SK-N-SH treated with all-trans-retinoic acid at 6 μM for 48 hours (cell line): ENCODE measurements around the gene ODAD3.

ENCODE experiments used
- ARNTL ChIP-seq: fragments of 450-650 bp; formaldehyde crosslinking; IDR thresholded peaks from 2 replicates; pipeline ENCODE4 v1.5.0; 2020; ENCODE audit warnings: low read depth, mild to moderate bottlenecking, moderate library complexity, borderline replicate concordance
- CSDC2 ChIP-seq: fragments of 250-450 bp; sonication (Bioruptor Pico); IDR thresholded peaks from 2 replicates; pipeline ENCODE4 v1.5.0; 2020; ENCODE audit warnings: mild to moderate bottlenecking, moderate library complexity
- OSR1 ChIP-seq: fragments of 250-450 bp; sonication (Bioruptor Pico); IDR thresholded peaks from 2 replicates; pipeline ENCODE4 v1.8.0; 2022; ENCODE audit warnings: moderate library complexity, mild to moderate bottlenecking, inconsistent platforms
- POU6F1 ChIP-seq: fragments of 250-450 bp; sonication (Bioruptor Pico); IDR thresholded peaks from 2 replicates; pipeline ENCODE4 v1.8.0; 2021; ENCODE audit warnings: low read depth, mild to moderate bottlenecking, moderate library complexity, borderline replicate concordance
- PPARA ChIP-seq: fragments of 250-450 bp; sonication (Bioruptor Pico); IDR thresholded peaks from 2 replicates; pipeline ENCODE4 v1.5.0; 2020; ENCODE audit warnings: mild to moderate bottlenecking, borderline replicate concordance
- RARB ChIP-seq: fragments of 250-450 bp; sonication (Bioruptor Pico); IDR thresholded peaks from 2 replicates; pipeline ENCODE4 v1.8.0; 2021; ENCODE audit warnings: mild to moderate bottlenecking, moderate library complexity
- SNAI2 ChIP-seq: fragments of 250-450 bp; sonication (Bioruptor Pico); IDR thresholded peaks from 2 replicates; pipeline ENCODE4 v1.5.0; 2020; ENCODE audit warnings: mild to moderate bottlenecking, moderate library complexity
- ZFP3 ChIP-seq: fragments of 250-450 bp; sonication (Bioruptor Pico); IDR thresholded peaks from 2 replicates; pipeline ENCODE4 v1.5.0; 2020; ENCODE audit warnings: mild to moderate bottlenecking, moderate library complexity
- ZFP30 ChIP-seq: fragments of 450-650 bp; formaldehyde crosslinking; IDR thresholded peaks from 2 replicates; pipeline ENCODE4 v1.5.0; 2022; ENCODE audit warnings: mild to moderate bottlenecking, moderate library complexity
- ZNF565 ChIP-seq: fragments of 450-650 bp; formaldehyde crosslinking; conservative IDR thresholded peaks from 2 replicates; pipeline ENCODE4 v1.5.0; 2020; ENCODE audit warnings: low read depth, mild to moderate bottlenecking, moderate library complexity
- ZNF70 ChIP-seq: fragments of 450-650 bp; formaldehyde crosslinking; IDR thresholded peaks from 2 replicates; pipeline ENCODE4 v1.5.0; 2020; ENCODE audit warnings: mild to moderate bottlenecking, moderate library complexity
- ZNF8 ChIP-seq: fragments of 450-650 bp; formaldehyde crosslinking; IDR thresholded peaks from 2 replicates; pipeline ENCODE4 v1.5.0; 2020; ENCODE audit warnings: mild to moderate bottlenecking, moderate library complexity

- TF ChIP-seq ZFP3 (CRISPR knock-in tag): no peak
- no peak for TF ChIP-seq SNAI2 (CRISPR knock-in tag)
- no peak for TF ChIP-seq POU6F1 (CRISPR knock-in tag)
- TF ChIP-seq ARNTL (CRISPR knock-in tag): no peak
- TF ChIP-seq ZNF70: no peak
- no peak for TF ChIP-seq ZFP30
- no peak for TF ChIP-seq ZNF8 (CRISPR knock-in tag)
- no peak for TF ChIP-seq ZNF565 (CRISPR knock-in tag)
- no peak for TF ChIP-seq PPARA (CRISPR knock-in tag)
- no peak for TF ChIP-seq RARB
- no peak for TF ChIP-seq CSDC2 (CRISPR knock-in tag)
- no peak for TF ChIP-seq OSR1 (CRISPR knock-in tag)
Observed at GRCh38 chr19:11457831-11458230, 22.9 kb upstream of the ODAD3 start.
